SK-N-SH (cell line): ENCODE results near the gene SLC2A8. TPM values are rescaled to one million over a fixed set of nuclear protein-coding genes. Genes with fewer than 3 reads are reported as not detected.

ENCODE experiments used
- CHD2 ChIP-seq: fragments of 150-350 bp; IDR thresholded peaks from 2 replicates; pipeline ENCODE4 v1.6.1; 2018; ENCODE audit warnings: low read length; ENCODE audit not compliant: partially characterized antibody
- EZH2phosphoT487 ChIP-seq: fragments of 200-600 bp; sonication (generic); IDR thresholded peaks from 2 replicates; pipeline ENCODE4 v1.6.1; 2017; ENCODE audit warnings: low read depth, mixed run types, mild to moderate bottlenecking, antibody characterized with exemption, moderate library complexity, borderline replicate concordance
- FOSL2 ChIP-seq: IDR thresholded peaks from 2 replicates; pipeline ENCODE4 v1.4.0; 2012; ENCODE audit warnings: low read depth, mild to moderate bottlenecking, moderate library complexity, borderline replicate concordance
- FOXM1 ChIP-seq: IDR thresholded peaks from 2 replicates; pipeline ENCODE4 v1.4.0; 2012; ENCODE audit warnings: low read depth, mild to moderate bottlenecking
- GATA2 ChIP-seq: sonication (generic); formaldehyde crosslinking; IDR thresholded peaks from 2 replicates; pipeline ENCODE4 v1.5.0; 2020; ENCODE audit warnings: mild to moderate bottlenecking, missing genetic modification reagents
- MAX ChIP-seq: IDR thresholded peaks from 2 replicates; pipeline ENCODE4 v1.4.0; 2012; ENCODE audit warnings: low read depth
- POLR2AphosphoS5 ChIP-seq: IDR thresholded peaks from 2 replicates; pipeline ENCODE4 v1.6.1; 2012; ENCODE audit warnings: low read depth, low read length
- RCOR1 ChIP-seq: fragments of 150-350 bp; IDR thresholded peaks from 2 replicates; pipeline ENCODE4 v1.6.1; 2017; ENCODE audit warnings: antibody characterized with exemption, low read length
- REST ChIP-seq: IDR thresholded peaks from 2 replicates; pipeline ENCODE4 v1.6.1; 2012; ENCODE audit warnings: mild to moderate bottlenecking, low read depth, low read length, moderate library complexity
- RFX5 ChIP-seq: IDR thresholded peaks from 2 replicates; pipeline ENCODE4 v1.6.1; 2012; ENCODE audit warnings: mild to moderate bottlenecking, improper control_type of control experiment, low read length
- RXRA ChIP-seq: IDR thresholded peaks from 2 replicates; pipeline ENCODE4 v1.4.0; 2012; ENCODE audit warnings: low read depth, mild to moderate bottlenecking, borderline replicate concordance
- SIN3A ChIP-seq: IDR thresholded peaks from 2 replicates; pipeline ENCODE4 v1.6.1; 2012; ENCODE audit warnings: low read depth, mild to moderate bottlenecking, low read length, moderate library complexity, borderline replicate concordance
- SMC3 ChIP-seq: IDR thresholded peaks from 2 replicates; pipeline ENCODE4 v1.6.1; 2012; ENCODE audit warnings: low read depth, low read length, improper control_type of control experiment
- TAF1 ChIP-seq: IDR thresholded peaks from 2 replicates; pipeline ENCODE4 v1.6.1; 2012; ENCODE audit warnings: low read depth, mild to moderate bottlenecking, low read length, moderate library complexity, borderline replicate concordance
- TCF12 ChIP-seq: IDR thresholded peaks from 2 replicates; pipeline ENCODE4 v1.4.0; 2012
- TEAD4 ChIP-seq: IDR thresholded peaks from 2 replicates; pipeline ENCODE4 v1.4.0; 2012; ENCODE audit warnings: mild to moderate bottlenecking, borderline replicate concordance; ENCODE audit not compliant: insufficient read depth
- YY1 ChIP-seq: IDR thresholded peaks from 2 replicates; pipeline ENCODE4 v1.4.0; 2012; ENCODE audit warnings: low read depth, mild to moderate bottlenecking
- ZBTB33 ChIP-seq: IDR thresholded peaks from 2 replicates; pipeline ENCODE4 v1.4.0; 2012; ENCODE audit warnings: low read depth, borderline replicate concordance
- polyA plus RNA-seq, 3 experiments: library from polyadenylated mRNA; depleted of rRNA; stranded (reverse); fragments of >200 nt; gene quantifications; 2 replicates each; pipeline ENCODE4 v1.2.3, GENCODE V29; 2012
- TF ChIP-seq, protein P1 (sequence below): fragments of 150-350 bp; IDR thresholded peaks from 2 replicates; pipeline ENCODE4 v1.6.1; 2016; ENCODE audit warnings: mild to moderate bottlenecking, low read depth, low read length

SLC2A8 gene
- polyA plus RNA-seq, 1 of the 3 experiments (the other 2 are of a cell fraction): 15.1 TPM

DNA sequence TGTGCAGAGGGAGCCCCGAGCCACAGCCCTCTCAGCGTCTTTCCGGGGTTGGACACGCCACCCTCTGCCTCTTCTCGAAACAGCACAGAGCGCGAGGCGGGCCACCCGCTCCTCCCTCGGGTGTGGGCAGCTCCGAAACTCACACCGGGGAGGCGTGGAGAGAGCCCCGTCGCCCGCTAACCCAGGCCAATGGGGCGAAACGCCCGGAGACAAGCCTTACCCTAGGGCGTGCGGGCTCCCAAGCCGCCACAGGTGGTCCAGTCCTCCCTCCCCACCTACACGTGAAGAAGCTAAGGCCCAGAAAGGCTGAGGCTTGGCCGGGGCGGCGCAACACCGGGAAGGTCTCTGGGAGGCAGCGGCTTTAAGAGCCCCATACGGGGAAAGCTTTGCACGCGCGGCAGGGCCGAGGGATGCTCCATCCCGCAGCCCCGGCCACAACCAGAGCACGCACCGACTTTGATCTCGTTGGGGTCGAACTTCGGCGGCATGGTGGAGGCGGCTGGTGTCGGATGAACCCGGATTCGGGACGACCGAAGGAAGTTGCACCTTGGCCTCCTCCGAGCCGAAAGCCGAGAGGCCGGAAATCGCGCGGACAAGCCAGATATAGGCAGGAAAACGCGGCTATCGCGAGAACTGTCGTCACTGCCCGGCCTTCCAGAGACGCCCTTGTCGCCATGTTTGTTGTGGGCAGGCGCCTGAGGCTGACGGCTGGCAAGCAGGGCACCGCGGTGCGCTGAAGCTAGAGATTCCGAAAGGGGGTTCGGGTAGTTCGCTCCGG lies 54.0 kb downstream of the SLC2A8 start, which contains the start of the genes LRSAM1 and RPL12 (continued):
- TF ChIP-seq REST (peak; percentile 73; the same call in 1 of the 2 replicates), FOSL2 (no peak; the same call in 1 of the 2 replicates), MAX (peak; percentile 91; the same call in 1 of the 2 replicates), YY1 (peak; percentile 99), GATA2 (CRISPR knock-in tag) (no peak), EZH2phosphoT487 (no peak), ZBTB33 (peak; percentile 100), TEAD4 (no peak), TAF1 (peak; percentile 99), RCOR1 (peak; percentile 54; the same call in 1 of the 2 replicates), RXRA (no peak), POLR2AphosphoS5 (peak; percentile 100), SIN3A (peak; percentile 99), TCF12 (no peak; the same call in 1 of the 2 replicates), CHD2 (peak; percentile 99), SMC3 (no peak), RFX5 (no peak), FOXM1 (peak; percentile 52; the same call in 1 of the 2 replicates)
- TF ChIP-seq, protein P1, sequence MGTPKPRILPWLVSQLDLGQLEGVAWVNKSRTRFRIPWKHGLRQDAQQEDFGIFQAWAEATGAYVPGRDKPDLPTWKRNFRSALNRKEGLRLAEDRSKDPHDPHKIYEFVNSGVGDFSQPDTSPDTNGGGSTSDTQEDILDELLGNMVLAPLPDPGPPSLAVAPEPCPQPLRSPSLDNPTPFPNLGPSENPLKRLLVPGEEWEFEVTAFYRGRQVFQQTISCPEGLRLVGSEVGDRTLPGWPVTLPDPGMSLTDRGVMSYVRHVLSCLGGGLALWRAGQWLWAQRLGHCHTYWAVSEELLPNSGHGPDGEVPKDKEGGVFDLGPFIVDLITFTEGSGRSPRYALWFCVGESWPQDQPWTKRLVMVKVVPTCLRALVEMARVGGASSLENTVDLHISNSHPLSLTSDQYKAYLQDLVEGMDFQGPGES: no peak
